DOHH2 (cell line): ENCODE results near the gene DPAGT1.

ENCODE experiments used
- H3F3A ChIP-seq: fragments of 200-600 bp; sonication (generic), shearing (Covaris generic); 2 replicates; pipeline ENCODE4 v1.6.0; 2016; ENCODE audit warnings: antibody characterized with exemption, mild to moderate bottlenecking; ENCODE audit not compliant: control insufficient read depth, insufficient read depth
- H3K27ac ChIP-seq: fragments of 200-600 bp; sonication (generic); 2 replicates; pipeline ENCODE4 v1.5.1; 2014; ENCODE audit warnings: low read depth, mild to moderate bottlenecking, low read length, moderate library complexity
- H3K27me3 ChIP-seq: fragments of 200-600 bp; sonication (generic); 2 replicates; pipeline ENCODE4 v1.6.1; 2014; ENCODE audit warnings: mild to moderate bottlenecking, low read length, mixed read lengths; ENCODE audit not compliant: control insufficient read depth
- H3K36me3 ChIP-seq: fragments of 200-600 bp; sonication (generic); 2 replicates; pipeline ENCODE4 v1.6.1; 2014; ENCODE audit warnings: mild to moderate bottlenecking, low read length, moderate library complexity, mixed read lengths; ENCODE audit not compliant: control insufficient read depth
- H3K4me1 ChIP-seq: fragments of 200-600 bp; sonication (generic); 2 replicates; pipeline ENCODE4 v1.6.1; 2014; ENCODE audit warnings: mild to moderate bottlenecking, low read length, mixed read lengths; ENCODE audit not compliant: control insufficient read depth
- H3K4me2 ChIP-seq: fragments of 200-600 bp; sonication (generic); 2 replicates; pipeline ENCODE4 v1.6.0; 2014; ENCODE audit warnings: mild to moderate bottlenecking, low read length, moderate library complexity
- H3K4me3 ChIP-seq: fragments of 200-600 bp; sonication (generic); 2 replicates; pipeline ENCODE4 v1.5.1; 2014; ENCODE audit warnings: mild to moderate bottlenecking, low read length, mixed read lengths
- H3K79me2 ChIP-seq: fragments of 200-600 bp; sonication (generic); 2 replicates; pipeline ENCODE4 v1.6.1; 2014; ENCODE audit warnings: mild to moderate bottlenecking, low read length, mixed read lengths; ENCODE audit not compliant: control insufficient read depth
- H3K9me2 ChIP-seq: fragments of 200-600 bp; sonication (generic); replicated peaks from 2 replicates; pipeline ENCODE4 v1.6.1; 2014; ENCODE audit warnings: mild to moderate bottlenecking, low read length, mixed read lengths; ENCODE audit not compliant: control insufficient read depth
- H3K9me3 ChIP-seq: fragments of 200-600 bp; sonication (generic); 2 replicates; pipeline ENCODE4 v1.6.1; 2014; ENCODE audit warnings: antibody characterized with exemption, low read length, mixed read lengths; ENCODE audit not compliant: control insufficient read depth, insufficient read depth
- H4K20me1 ChIP-seq: fragments of 200-600 bp; sonication (generic); 2 replicates; pipeline ENCODE4 v1.6.0; 2014; ENCODE audit warnings: low read depth, mild to moderate bottlenecking, antibody characterized with exemption, low read length, moderate library complexity; ENCODE audit not compliant: control insufficient read depth, insufficient read depth
- CTCF ChIP-seq: fragments of 200-600 bp; sonication (generic); IDR thresholded peaks from one replicate; pipeline ENCODE4 v1.5.1; 2014; ENCODE audit warnings: antibody characterized with exemption, mild to moderate bottlenecking, low read depth, low read length; ENCODE audit not compliant: poor library complexity, severe bottlenecking
- EZH2phosphoT487 ChIP-seq: fragments of 200-600 bp; sonication (generic); IDR thresholded peaks from 2 replicates; pipeline ENCODE4 v1.6.1; 2017; ENCODE audit warnings: borderline replicate concordance, mild to moderate bottlenecking, antibody characterized with exemption, low read length, moderate library complexity, mixed read lengths

Gene DPAGT1

GRCh38 chr11:119085437-119085847 lies 16.2 kb downstream of the DPAGT1 start:
- 0 out of 2 replicates have a peak, but pooled peaks cover 4% of the 10 kb centered on the region for H4K20me1 ChIP-seq
- H3K9me2 ChIP-seq: no peaks in the 10 kb centered on the region
- peak overlapping the region; percentile 92 for H3K4me3 ChIP-seq
- no peaks in the 10 kb centered on the region for H3K9me3 ChIP-seq
- H3K27ac ChIP-seq: peak overlapping the region; percentile 72
- peaks cover 9% of the 10 kb centered on the region for H3F3A ChIP-seq
- peaks cover 22% of the 10 kb centered on the region for H3K36me3 ChIP-seq
- peak overlapping the region; percentile 90 for H3K4me2 ChIP-seq
- peaks cover 36% of the 10 kb centered on the region for H3K4me1 ChIP-seq
- peaks cover 24% of the 10 kb centered on the region for H3K79me2 ChIP-seq
- H3K27me3 ChIP-seq: no peaks in the 10 kb centered on the region
- TF ChIP-seq CTCF (no peak), EZH2phosphoT487 (no peak)

GRCh38 chr11:119084663-119085436 lies 16.8 kb downstream of the DPAGT1 start, which contains the start of gene HMBS:
HMBS (plus strand) TSS chr11:119084881; CDS start chr11:119085034, 153 bp downstream.
- H3K9me2 ChIP-seq: no peaks in the 10 kb centered on the region
- 0 out of 2 replicates have a peak, but pooled peaks cover 1% of the 10 kb centered on the region for H4K20me1 ChIP-seq
- H3F3A ChIP-seq: peaks cover 3% of the 10 kb centered on the region; the same call in 1 of the 2 replicates
- peaks cover 30% of the 10 kb centered on the region for H3K4me1 ChIP-seq
- H3K4me2 ChIP-seq: peak within 1 kb of the TSS; percentile 90
- H3K27me3 ChIP-seq: no peaks in the 10 kb centered on the region
- H3K36me3 ChIP-seq: peaks cover 21% of the 10 kb centered on the region
- H3K9me3 ChIP-seq: no peaks in the 10 kb centered on the region
- no peak for TF ChIP-seq CTCF
- H3K4me3 ChIP-seq: peak within 1 kb of the TSS; percentile 92
- H3K27ac ChIP-seq: peak within 1 kb of the TSS; percentile 72
- H3K79me2 ChIP-seq: peaks cover 24% of the 10 kb centered on the region

GRCh38 chr11:119081682-119082260 lies 19.9 kb downstream of the DPAGT1 start:
- H3K9me3 ChIP-seq: no peaks in the 10 kb centered on the region
- no peaks in the 10 kb centered on the region for H3K27me3 ChIP-seq
- H3K4me1 ChIP-seq: peaks cover 15% of the 10 kb centered on the region
- no peaks in the 10 kb centered on the region for H3K9me2 ChIP-seq
- no peak overlapping the region for H3K4me3 ChIP-seq
- H3K36me3 ChIP-seq: peaks cover 50% of the 10 kb centered on the region
- no peaks in the 10 kb centered on the region; the same call in 1 of the 2 replicates for H3F3A ChIP-seq
- no peak overlapping the region for H3K4me2 ChIP-seq
- no peak overlapping the region for H3K27ac ChIP-seq
- no peaks in the 10 kb centered on the region for H4K20me1 ChIP-seq
- H3K79me2 ChIP-seq: peaks cover 15% of the 10 kb centered on the region
- TF ChIP-seq CTCF (no peak), EZH2phosphoT487 (no peak)
